Cardiac fibroblast (primary cell): ENCODE measurements around the gene OR4D1.
"Not testable (repeated sequence)": the region's sequence is repeated elsewhere in the genome, so short reads cannot be mapped to it uniquely, and the experiment has no call there.

Source experiments
- DNase-seq, 2 donors: peaks; one replicate each; pipeline versions ENCODE4 v3.0.0 to v3.0.0-alpha.2; 2010; ENCODE audit warnings: low read depth in 2 of 2
- H3K4me3 ChIP-seq, 2 donors: replicated peaks in 1 of 2; 1 replicate in 1 of 2; 2 replicates in 1 of 2; pipeline ENCODE4 v1.5.1; 2011; ENCODE audit warnings: low read depth in 2 of 2, low read length in 2 of 2, mild to moderate bottlenecking in 2 of 2, moderate library complexity in 1 of 2
- CTCF ChIP-seq: IDR thresholded peaks from one replicate; pipeline ENCODE4 v1.5.1; 2011; ENCODE audit warnings: low read depth, mild to moderate bottlenecking, low read length, inconsistent platforms

Gene OR4D1

DNA sequence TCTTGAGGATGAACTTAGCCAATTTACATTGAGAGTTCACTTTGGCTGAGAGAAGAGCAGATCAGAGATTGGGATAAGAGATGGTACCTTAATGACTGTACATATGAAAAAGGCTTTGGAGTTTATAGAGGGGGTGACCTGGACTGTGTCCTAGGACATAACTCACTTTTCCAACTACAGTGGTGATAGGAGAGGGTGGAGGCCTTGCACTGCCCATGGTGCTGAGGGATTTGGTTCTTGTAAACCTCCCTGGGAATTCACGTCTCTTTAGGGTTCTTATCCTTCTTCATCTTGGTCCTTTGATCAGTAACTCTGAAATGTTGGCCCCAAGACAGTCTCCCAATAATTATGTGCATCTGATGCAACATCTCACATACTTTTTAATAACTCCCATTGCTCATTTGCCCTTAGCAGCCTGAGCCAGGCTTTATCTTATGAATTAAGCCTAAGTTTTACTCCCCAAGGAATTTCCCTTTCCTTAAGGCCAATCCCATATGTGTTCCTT lies at the start of gene OR4D1:
TSS of gene OR4D1 (plus strand) at position 455 of the 505 bp plus-strand sequence. CDS start 6,770 bp downstream, outside the sequence.
- no peak for DNase-seq
- H3K4me3 ChIP-seq: no peak within 1 kb of the TSS
- no peak for TF ChIP-seq CTCF

GRCh38 chr17:58100506-58100905 lies 47.7 kb upstream of the OR4D1 start:
- DNase-seq: no peak
- no peak overlapping the region for H3K4me3 ChIP-seq

DNA sequence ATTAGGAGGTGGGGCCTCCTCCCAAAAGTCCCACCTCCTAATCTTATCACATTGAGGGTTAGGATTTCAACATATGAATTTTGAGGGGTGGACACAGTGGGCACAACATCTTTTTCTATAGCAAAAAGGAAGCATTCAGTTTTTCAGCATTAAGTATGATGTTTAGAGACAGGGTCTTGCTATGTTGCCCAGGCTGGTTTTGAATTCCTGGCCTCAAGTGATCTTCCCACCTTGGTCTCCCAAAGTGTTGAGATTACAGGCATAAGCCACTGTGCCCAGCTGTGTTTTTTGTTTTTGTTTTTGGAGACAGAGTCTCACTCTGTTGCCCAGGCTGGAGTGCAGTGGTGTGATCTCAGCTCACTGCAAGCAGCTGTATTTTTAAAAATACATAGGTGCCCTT lies 46.3 kb upstream of the OR4D1 start:
- not testable (repeated sequence) for DNase-seq, H3K4me3 ChIP-seq

More at GRCh38 chr17:58100506-58100905, 47.7 kb upstream of the OR4D1 start:
- no peak for TF ChIP-seq CTCF

GRCh38 chr17:58105093-58105492 lies 43.1 kb upstream of the OR4D1 start:
- H3K4me3 ChIP-seq: no peak overlapping the region
- DNase-seq: no peak
- no peak for TF ChIP-seq CTCF

GRCh38 chr17:58107306-58107705 lies 40.9 kb upstream of the OR4D1 start:
- TF ChIP-seq CTCF: no peak
- no peak for DNase-seq
- H3K4me3 ChIP-seq: no peak overlapping the region

- no peak for TF ChIP-seq CTCF
- no peak for DNase-seq
- no peak overlapping the region for H3K4me3 ChIP-seq
These were observed 39.0 kb upstream of the OR4D1 start for GRCh38 chr17:58109197-58109596.

DNA sequence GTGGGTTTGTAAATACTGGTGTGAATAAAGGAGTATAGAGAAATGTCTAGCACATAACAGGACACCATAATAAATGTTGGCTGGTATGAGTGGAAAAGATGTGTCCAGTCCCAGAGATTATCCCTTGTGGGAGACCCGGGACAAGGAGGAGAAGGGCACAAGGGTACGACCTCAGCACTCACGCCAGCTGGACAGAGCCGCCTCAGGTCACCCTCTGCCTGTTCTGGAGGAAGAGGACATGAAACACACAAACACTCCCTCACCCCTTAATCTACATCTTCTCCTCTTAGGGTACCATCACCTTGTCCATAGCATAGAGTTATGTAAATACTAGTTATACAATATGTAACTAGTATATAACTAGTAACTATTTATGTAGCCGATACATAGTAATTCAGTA lies 38.2 kb upstream of the OR4D1 start:
- no peak for TF ChIP-seq CTCF
- no peak overlapping the region for H3K4me3 ChIP-seq
- DNase-seq: no peak
